ENCODE data around the gene FOXP1. TPM values are rescaled to one million over a fixed set of nuclear protein-coding genes. Genes with fewer than 3 reads are reported as not detected.
"Not testable (repeated sequence)": the region's sequence is repeated elsewhere in the genome, so short reads cannot be mapped to it uniquely, and the experiment has no call there.

Gene FOXP1
- total RNA-seq, 4 donors from 2014 or later = 181 to 225 (median 205) TPM

GRCh38 chr3:71329817-71330216 is 253.7 kb downstream of the FOXP1 start:
- H3K4me3 ChIP-seq = no peak overlapping the region
- no peak for DNase-seq (ENCODE audit: extremely low spot score)
- WGBS = 100% methylated on average over 1 of the region's 1 CpG
- no peak for TF ChIP-seq POLR2A (IDR thresholded peaks at IDR 0.05; ENCODE audit: low read depth)
- TF ChIP-seq EP300 (IDR thresholded peaks at IDR 0.05) = no peak
- no peak for TF ChIP-seq POLR2AphosphoS5 (IDR thresholded peaks at IDR 0.05)
- no peak for TF ChIP-seq CTCF (IDR thresholded peaks at IDR 0.05)
- no peaks in the 10 kb centered on the region for H3K27me3 ChIP-seq
- H3K36me3 ChIP-seq = peaks cover 0 to 8% (median 0%) of the 10 kb centered on the region in 4 donors
- no peak overlapping the region for H3K27ac ChIP-seq (replicated peaks in 1 of 4)
- H3K9me3 ChIP-seq = no peaks in the 10 kb centered on the region
- H3K4me1 ChIP-seq = peaks cover 0 to 22% (median 16%) of the 10 kb centered on the region in 4 donors
- intact Hi-C loops (cut with DNase I) = no loop called here

GRCh38 chr3:71328926-71329325 is 254.6 kb downstream of the FOXP1 start:
- TF ChIP-seq POLR2AphosphoS5 (IDR thresholded peaks at IDR 0.05) = no peak
- TF ChIP-seq CTCF (IDR thresholded peaks at IDR 0.05) = no peak
- TF ChIP-seq EP300 (IDR thresholded peaks at IDR 0.05) = no peak
- TF ChIP-seq POLR2A (IDR thresholded peaks at IDR 0.05; ENCODE audit: low read depth) = no peak
- Histone ChIP-seq H3K27ac (replicated peaks in 1 of 4) (no peak overlapping the region), H3K27me3 (no peaks in the 10 kb centered on the region), H3K4me1 (peaks cover 0 to 22% (median 16%) of the 10 kb centered on the region in 4 donors), H3K36me3 (peaks cover 0 to 8% (median 0%) of the 10 kb centered on the region in 4 donors), H3K9me3 (no peaks in the 10 kb centered on the region), H3K4me3 (no peak overlapping the region)
- whole genome bisulfite sequencing = 98% methylated on average over 7 of the region's 8 CpGs
- intact Hi-C loops (cut with DNase I) = no loop called here
- no peak for DNase-seq (ENCODE audit: extremely low spot score)

GRCh38 chr3:71327936-71328335 is 255.6 kb downstream of the FOXP1 start:
- H3K4me1 ChIP-seq = peaks cover 0 to 21% (median 14%) of the 10 kb centered on the region in 4 donors
- H3K9me3 ChIP-seq = no peaks in the 10 kb centered on the region
- peaks cover 0 to 8% (median 0%) of the 10 kb centered on the region in 4 donors for H3K36me3 ChIP-seq
- no peak overlapping the region for H3K27ac ChIP-seq (replicated peaks in 1 of 4)
- H3K27me3 ChIP-seq = no peaks in the 10 kb centered on the region
- intact Hi-C loops (cut with DNase I) = no loop called here
- 87% methylated on average over 4 of the region's 4 CpGs for WGBS
- no peak for TF ChIP-seq EP300 (IDR thresholded peaks at IDR 0.05)
- TF ChIP-seq POLR2AphosphoS5 (IDR thresholded peaks at IDR 0.05) = no peak
- no peak for TF ChIP-seq CTCF (IDR thresholded peaks at IDR 0.05)
- no peak for TF ChIP-seq POLR2A (IDR thresholded peaks at IDR 0.05; ENCODE audit: low read depth)
- H3K4me3 ChIP-seq = no peak overlapping the region
- DNase-seq (ENCODE audit: extremely low spot score) = no peak

- peaks cover 0 to 14% (median 6%) of the 10 kb centered on the region in 4 donors for H3K4me1 ChIP-seq
- H3K27me3 ChIP-seq = no peaks in the 10 kb centered on the region
- peaks cover 0 to under 1% (median 0%) of the 10 kb centered on the region in 4 donors for H3K36me3 ChIP-seq
- H3K4me3 ChIP-seq = no peak overlapping the region
- DNase-seq (ENCODE audit: extremely low spot score) = no peak
- TF ChIP-seq EP300 (IDR thresholded peaks at IDR 0.05) = no peak
- no peak for TF ChIP-seq POLR2AphosphoS5 (IDR thresholded peaks at IDR 0.05)
- no peak for TF ChIP-seq POLR2A (IDR thresholded peaks at IDR 0.05; ENCODE audit: low read depth)
- TF ChIP-seq CTCF (IDR thresholded peaks at IDR 0.05) = no peak
- H3K27ac ChIP-seq (replicated peaks in 1 of 4) = no peak overlapping the region
- WGBS = 85% methylated on average over 3 of the region's 3 CpGs
- no peaks in the 10 kb centered on the region for H3K9me3 ChIP-seq
- intact Hi-C loops (cut with DNase I) = no loop called here
Observed at GRCh38 chr3:71325715-71326114, 257.8 kb downstream of the FOXP1 start.

- intact Hi-C loops (cut with DNase I); H3K9me3 ChIP-seq; H3K27me3 ChIP-seq; H3K27ac ChIP-seq (replicated peaks in 1 of 4); H3K4me3 ChIP-seq; H3K36me3 ChIP-seq; DNase-seq (ENCODE audit: extremely low spot score): not testable (repeated sequence)
- peaks cover 0 to 24% (median 8%) of the 10 kb centered on the region in 4 donors for H3K4me1 ChIP-seq
- WGBS = 98% methylated on average over 5 of the region's 5 CpGs
Observed at GRCh38 chr3:71324224-71324623, 259.3 kb downstream of the FOXP1 start.

Data from esophagus muscularis mucosa (tissue), 4 donors.